HG03342 (cell line): ENCODE results near the gene DENND11.
A peak's percentile ranks its signal among the peaks of the same experiment; 100 is the strongest.

ENCODE experiments used
- ATAC-seq: cut with Tn5 transposase; IDR thresholded peaks from one replicate; pipeline ENCODE4 v1.9.1; 2021; ENCODE audit warnings: mild to moderate bottlenecking, moderate library complexity; ENCODE audit not compliant: unreplicated experiment

DENND11 gene

DNA sequence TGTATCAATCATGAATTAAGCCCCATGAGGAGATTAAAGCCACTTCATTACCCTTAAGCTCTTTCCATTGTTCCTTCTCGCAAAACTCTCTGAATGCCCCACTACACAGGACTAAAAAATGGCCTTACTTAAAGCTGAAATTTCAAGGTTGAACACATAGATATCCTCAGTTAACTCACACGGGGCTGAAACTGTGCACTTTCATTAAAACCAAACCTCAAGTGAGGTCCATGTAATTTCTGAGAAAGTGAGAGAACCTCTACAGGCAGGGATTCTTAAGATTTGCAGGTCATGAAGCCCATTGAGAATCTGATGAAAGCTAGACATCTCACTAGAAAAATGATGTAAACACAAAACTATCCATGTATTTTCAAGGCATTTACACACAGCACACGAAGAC lies 15.9 kb downstream of the DENND11 start:
- no peak for ATAC-seq

- no peak for ATAC-seq
These were observed 16.5 kb downstream of the DENND11 start for GRCh38 chr7:141685285-141686023.

GRCh38 chr7:141679014-141679413 lies 23.0 kb downstream of the DENND11 start:
- no peak for ATAC-seq

DNA sequence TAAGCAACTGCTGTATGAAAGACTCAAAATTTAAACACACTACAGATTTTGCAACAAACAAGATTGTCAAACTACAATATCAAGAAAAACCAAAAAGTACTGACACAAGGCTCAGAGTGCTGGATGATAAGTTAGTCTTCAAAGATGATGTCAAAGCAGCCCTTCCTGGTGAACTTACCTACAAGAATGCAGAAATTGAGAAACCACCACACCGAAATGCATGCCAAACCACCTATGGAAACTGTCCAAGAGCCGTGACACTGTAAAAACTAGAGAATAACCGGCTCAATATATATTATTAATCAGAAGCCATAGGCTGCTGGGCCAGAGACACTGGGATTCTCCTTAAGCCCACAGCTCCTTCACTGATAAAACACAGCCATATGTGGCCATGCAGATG lies 25.3 kb downstream of the DENND11 start:
- ATAC-seq = no peak

DNA sequence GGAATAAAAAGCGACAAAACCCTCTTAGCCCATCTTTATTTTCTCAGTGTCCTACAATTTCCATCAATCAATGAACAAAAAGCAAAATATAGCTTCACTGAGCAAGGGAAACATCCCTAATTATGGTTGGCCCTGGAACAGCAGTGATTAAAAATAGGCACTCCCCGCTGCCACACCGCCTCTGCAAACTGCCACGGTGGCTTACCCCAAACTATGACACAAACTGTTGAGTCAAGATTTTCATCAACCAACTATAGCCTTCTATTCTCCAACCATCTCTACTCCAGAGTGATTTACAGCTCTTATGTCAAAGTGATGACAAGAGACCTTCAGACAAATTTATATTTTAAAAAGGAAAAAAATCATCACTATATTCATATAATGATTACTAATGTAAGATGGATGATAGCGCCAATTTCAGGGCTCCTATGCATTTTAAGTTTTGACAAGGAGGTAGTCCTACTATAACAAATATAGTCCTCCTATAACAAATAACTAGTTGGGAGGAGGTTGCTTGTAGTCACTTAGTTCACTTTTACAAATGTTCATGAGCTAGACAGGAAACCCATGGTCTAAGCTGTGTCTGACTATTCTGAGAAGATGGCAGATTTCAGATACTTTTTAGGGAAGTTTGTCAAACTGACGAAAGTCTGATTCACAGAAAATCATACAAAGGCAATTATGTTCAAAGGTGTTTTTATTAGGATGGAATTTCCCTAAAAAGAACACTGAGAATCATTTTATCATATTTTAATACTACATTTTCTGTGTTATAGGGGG lies 26.3 kb downstream of the DENND11 start:
- no peak for ATAC-seq

- no peak for ATAC-seq
These were observed 27.3 kb downstream of the DENND11 start for GRCh38 chr7:141674702-141675101.

GRCh38 chr7:141674171-141674671 lies 27.7 kb downstream of the DENND11 start:
- no peak for ATAC-seq

DNA sequence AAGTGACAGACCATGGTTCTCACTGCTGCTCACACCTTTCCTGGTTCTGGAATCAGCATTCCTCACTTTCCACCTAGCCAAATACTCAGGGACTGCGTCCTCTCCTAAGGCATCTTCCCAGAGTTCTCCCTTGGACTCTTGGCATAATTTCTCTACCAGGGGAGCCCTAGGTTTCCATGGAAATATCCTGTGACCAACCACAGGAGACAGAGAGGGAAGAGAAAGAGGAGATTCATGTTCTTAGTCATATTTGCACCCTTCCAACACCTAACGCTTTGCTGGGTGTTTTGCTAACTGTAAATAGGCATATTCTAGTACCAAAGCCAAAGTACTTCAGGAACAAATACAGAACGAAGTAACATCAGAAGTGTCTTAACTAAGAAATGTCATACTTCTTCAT lies 28.6 kb downstream of the DENND11 start:
- ATAC-seq = no peak

GRCh38 chr7:141671705-141672496 lies 30.1 kb downstream of the DENND11 start:
- ATAC-seq = no peak

DNA sequence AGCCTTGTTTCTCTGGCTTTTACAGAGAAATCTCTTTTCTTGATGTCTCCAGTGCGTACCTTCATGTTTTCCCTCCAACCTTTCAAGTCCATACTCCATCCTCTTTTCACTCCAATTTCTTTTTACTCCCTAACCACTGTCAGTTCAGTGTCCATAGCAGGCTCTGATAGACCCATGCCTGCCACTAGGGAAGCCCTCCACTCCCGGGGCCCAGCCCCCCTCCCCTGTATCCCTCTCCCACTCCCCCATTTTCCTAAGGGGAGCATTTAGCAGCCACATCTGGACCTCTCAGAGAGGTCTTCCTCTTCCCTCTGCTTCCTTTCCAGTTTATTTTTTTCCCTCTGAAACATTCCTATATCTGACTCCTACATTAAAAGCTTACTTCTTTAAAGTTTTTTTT lies 33.1 kb downstream of the DENND11 start:
- ATAC-seq = no peak

DNA sequence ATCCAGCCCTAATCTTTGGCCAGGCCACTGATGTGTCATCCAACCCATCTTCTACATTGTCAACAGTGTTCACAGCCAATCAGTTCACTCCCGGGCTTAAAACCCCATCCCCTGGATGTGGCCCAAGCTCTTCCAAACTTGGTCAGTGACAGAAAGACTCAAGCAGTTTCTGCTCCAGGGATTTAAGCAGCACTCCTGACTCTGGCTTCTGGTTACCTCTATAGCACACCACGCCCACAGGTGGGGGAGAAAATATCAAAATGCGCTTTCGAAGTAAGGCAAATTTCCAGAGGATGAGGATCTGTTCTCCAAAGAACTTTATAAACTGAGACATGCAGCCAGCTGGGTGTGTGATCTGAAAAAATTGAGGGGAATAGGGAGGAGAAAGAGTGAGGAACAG lies 35.9 kb downstream of the DENND11 start:
- no peak for ATAC-seq

GRCh38 chr7:141665208-141666035 lies 36.5 kb downstream of the DENND11 start:
- ATAC-seq = no peak

GRCh38 chr7:141664450-141664849 lies 37.5 kb downstream of the DENND11 start:
- ATAC-seq = no peak

GRCh38 chr7:141663081-141663849 lies 38.7 kb downstream of the DENND11 start:
- no peak for ATAC-seq

DNA sequence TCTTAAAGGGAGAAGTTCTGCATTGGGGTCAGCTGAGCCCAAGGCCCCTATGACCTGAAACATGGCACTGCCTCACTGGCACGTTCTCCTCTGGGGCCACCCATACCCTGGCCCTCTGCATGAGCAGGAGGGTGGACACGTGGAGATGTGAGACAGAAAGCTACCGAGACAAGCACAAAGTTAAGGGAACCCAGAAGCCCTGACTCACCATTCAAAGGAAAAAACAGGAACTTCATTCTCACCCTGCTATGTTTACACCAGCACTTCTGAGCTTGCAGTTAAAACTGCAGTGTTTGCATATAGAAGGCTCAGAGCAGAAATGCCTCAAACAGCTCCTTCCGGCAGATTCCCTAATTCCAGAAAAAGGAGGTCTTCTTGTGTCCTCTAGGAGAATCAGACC lies 41.7 kb downstream of the DENND11 start:
- no peak for ATAC-seq

DNA sequence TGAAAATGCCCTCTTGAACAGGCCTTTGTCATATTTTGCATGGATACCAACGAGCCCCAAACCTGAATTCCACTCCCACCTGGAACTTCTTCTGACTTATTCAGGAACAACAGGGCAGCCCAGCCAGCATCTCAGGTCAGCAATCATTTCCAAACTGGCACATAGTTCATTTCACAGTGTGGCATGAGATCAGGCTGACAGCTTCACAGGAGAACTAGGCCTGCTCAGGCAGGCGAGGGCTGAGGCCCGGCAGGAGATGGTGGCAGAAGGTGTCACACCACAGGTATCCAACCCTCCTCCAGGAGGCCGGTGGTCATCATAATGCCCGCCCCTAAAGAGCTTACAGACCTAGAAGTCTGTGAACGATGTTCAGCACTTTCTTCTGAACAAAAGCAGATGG lies 42.5 kb downstream of the DENND11 start:
- ATAC-seq = no peak

DNA sequence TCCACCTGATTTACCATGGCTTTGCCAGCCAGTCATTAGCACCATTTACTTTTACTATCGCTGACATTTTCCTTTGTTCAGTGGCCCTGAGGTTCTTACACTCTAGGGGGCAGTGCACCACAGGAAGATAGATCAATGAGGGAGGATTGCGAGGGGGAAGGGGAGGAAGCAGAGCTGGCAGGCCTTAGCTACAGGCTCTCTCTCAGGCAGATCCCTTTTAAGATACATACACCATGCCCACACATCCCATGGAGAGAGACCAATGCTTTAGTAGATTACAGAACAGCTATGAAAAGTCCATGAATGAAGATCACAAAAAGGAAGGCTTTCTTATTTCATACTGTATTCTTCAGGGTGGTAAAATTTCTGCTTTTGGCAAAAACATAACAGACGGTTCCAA lies 47.4 kb downstream of the DENND11 start:
- ATAC-seq = peak; percentile 93

DNA sequence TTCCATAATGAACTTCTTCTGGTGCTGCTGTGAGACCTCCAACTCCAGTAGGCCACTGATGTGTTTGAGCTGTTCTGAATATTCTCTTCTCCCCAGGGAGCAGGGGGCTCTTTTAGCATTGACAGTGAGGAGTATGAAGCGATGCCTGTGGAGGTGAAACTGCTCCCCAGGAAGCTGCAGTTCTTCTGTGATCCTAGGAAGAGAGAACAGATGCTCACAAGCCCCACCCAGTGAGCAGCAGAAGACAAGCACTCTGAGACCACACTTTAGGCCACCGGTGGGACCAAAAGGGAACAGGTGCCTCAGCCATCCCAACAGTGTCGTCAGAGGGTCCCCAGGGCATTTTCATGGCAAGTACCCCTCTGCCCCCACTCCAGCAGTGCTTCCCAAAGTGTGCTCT lies 49.3 kb downstream of the DENND11 start:
- ATAC-seq = no peak
